Upper lobe of right lung (tissue), 1 donor: Measurements from ENCODE around the gene NXT1. TPM values are rescaled to one million over a fixed set of nuclear protein-coding genes. Genes with fewer than 3 reads are reported as not detected.
"Not testable (repeated sequence)": the region's sequence is repeated elsewhere in the genome, so short reads cannot be mapped to it uniquely, and the experiment has no call there.

Experiments
- ATAC-seq: fragments of 200-7000 bp; cut with Tn5 transposase; one replicate; pipeline ENCODE4 v1.9.1; 2020; ENCODE audit warnings: mild to moderate bottlenecking, moderate library complexity
- DNase-seq: peaks from one replicate; pipeline ENCODE4 v3.0.0-alpha.2; 2020
- H3K27ac ChIP-seq: fragments of 200-600 bp; one replicate; pipeline ENCODE4 v1.8.0; 2022
- H3K27me3 ChIP-seq: fragments of 200-600 bp; one replicate; pipeline ENCODE4 v1.8.0; 2022; ENCODE audit warnings: mild to moderate bottlenecking
- H3K36me3 ChIP-seq: fragments of 200-600 bp; one replicate; pipeline ENCODE4 v1.8.0; 2022
- H3K4me1 ChIP-seq: fragments of 200-600 bp; one replicate; pipeline ENCODE4 v1.8.0; 2022
- H3K4me3 ChIP-seq: fragments of 200-600 bp; one replicate; pipeline ENCODE4 v1.8.0; 2022; ENCODE audit warnings: mild to moderate bottlenecking
- H3K9me3 ChIP-seq: fragments of 200-600 bp; one replicate; pipeline ENCODE4 v1.8.0; 2022
- CTCF ChIP-seq: fragments of 200-600 bp; IDR thresholded peaks from one replicate; pipeline ENCODE4 v1.8.0; 2022; ENCODE audit warnings: antibody characterized with exemption
- intact Hi-C: fragments of 100-400 bp; cut with DNase I; formaldehyde crosslinking; loops from one replicate; pipeline ENCODE4 v1.11.0; 2022
- total RNA-seq: library from RNA; stranded (reverse); fragmentation: NEBNext Ultra II Directional; extraction: Animal tissue kit (Norgen Biotek cat#: 25700); gene quantifications from one replicate; pipeline ENCODE4 v1.2.1, GENCODE V29; 2021
- donor health status: DM: no; HTN: yes; CAD: no; lungs with severe emphysema.

NXT1 gene
- total RNA-seq, 1 donor from 2014 or later = 16.2 TPM

- no peaks in the 10 kb centered on the region for H3K9me3 ChIP-seq
- H3K4me1 ChIP-seq = no peaks in the 10 kb centered on the region
- no peak for TF ChIP-seq CTCF
- no peak overlapping the region for H3K4me3 ChIP-seq
- no peak overlapping the region for H3K27ac ChIP-seq
- H3K27me3 ChIP-seq = no peaks in the 10 kb centered on the region
- ATAC-seq = no peak
- DNase-seq = peak; percentile 57
- intact Hi-C loops = no loop called here
- no peaks in the 10 kb centered on the region for H3K36me3 ChIP-seq
These were observed 46.0 kb upstream of the NXT1 start for GRCh38 chr20:23304616-23305015.

- no peaks in the 10 kb centered on the region for H3K9me3 ChIP-seq
- ATAC-seq = no peak
- peak; percentile 19 for DNase-seq
- no peak overlapping the region for H3K4me3 ChIP-seq
- H3K27ac ChIP-seq = no peak overlapping the region
- H3K4me1 ChIP-seq = no peaks in the 10 kb centered on the region
- TF ChIP-seq CTCF = no peak
- H3K36me3 ChIP-seq = no peaks in the 10 kb centered on the region
- intact Hi-C loops = no loop called here
- H3K27me3 ChIP-seq = no peaks in the 10 kb centered on the region
These were observed 45.5 kb upstream of the NXT1 start for GRCh38 chr20:23305098-23305497.

GRCh38 chr20:23307393-23307792 is 43.2 kb upstream of the NXT1 start:
- DNase-seq, H3K36me3 ChIP-seq, H3K9me3 ChIP-seq, H3K4me1 ChIP-seq, H3K27me3 ChIP-seq, H3K27ac ChIP-seq, H3K4me3 ChIP-seq, ATAC-seq, intact Hi-C loops: not testable (repeated sequence)

- intact Hi-C loops = no loop called here
- no peak for TF ChIP-seq CTCF
- H3K36me3 ChIP-seq = no peaks in the 10 kb centered on the region
- no peak for DNase-seq
- no peaks in the 10 kb centered on the region for H3K4me1 ChIP-seq
- no peak overlapping the region for H3K27ac ChIP-seq
- no peaks in the 10 kb centered on the region for H3K27me3 ChIP-seq
- ATAC-seq = no peak
- no peak overlapping the region for H3K4me3 ChIP-seq
- H3K9me3 ChIP-seq = no peaks in the 10 kb centered on the region
These were observed 42.6 kb upstream of the NXT1 start for GRCh38 chr20:23308024-23308423.

GRCh38 chr20:23308908-23309307 is 41.7 kb upstream of the NXT1 start:
- H3K27me3 ChIP-seq = no peaks in the 10 kb centered on the region
- intact Hi-C loops = no loop called here

GRCh38 chr20:23309781-23310180 is 40.8 kb upstream of the NXT1 start:
- no peak for DNase-seq
- ATAC-seq = no peak
- no peaks in the 10 kb centered on the region for H3K9me3 ChIP-seq

More at GRCh38 chr20:23308908-23309307, 41.7 kb upstream of the NXT1 start:
- Histone ChIP-seq H3K4me3 (no peak overlapping the region), H3K27ac (no peak overlapping the region), H3K36me3 (no peaks in the 10 kb centered on the region), H3K4me1 (no peaks in the 10 kb centered on the region), H3K9me3 (no peaks in the 10 kb centered on the region)
- DNase-seq = no peak
- TF ChIP-seq CTCF = no peak
- ATAC-seq = no peak

More at GRCh38 chr20:23309781-23310180, 40.8 kb upstream of the NXT1 start:
- H3K27ac ChIP-seq = no peak overlapping the region
- H3K4me1 ChIP-seq = peaks cover 3% of the 10 kb centered on the region
- no peaks in the 10 kb centered on the region for H3K27me3 ChIP-seq
- H3K36me3 ChIP-seq = no peaks in the 10 kb centered on the region
- no peak for TF ChIP-seq CTCF
- no peak overlapping the region for H3K4me3 ChIP-seq
- intact Hi-C loops = no loop called here
